H1 (cell line): ENCODE results near the gene TDRD9. TPM values are rescaled to one million over a fixed set of nuclear protein-coding genes. Genes with fewer than 3 reads are reported as not detected.

ENCODE experiments used
- polyA plus RNA-seq, 7 experiments: library from polyadenylated mRNA; depleted of rRNA in 3 of 7; stranded (reverse) in 5 of 7; unstranded in 2 of 7; fragments of >200 nt in 5 of 7; fragments of 200-250 nt in 2 of 7; gene quantifications; 1 replicate in 5 of 7; 2 replicates in 1 of 7; 4 replicates in 1 of 7; pipeline versions ENCODE4 v1.2.1 to v1.2.3, GENCODE V29; 2011 to 2013; ENCODE audit warnings: missing spikeins in 2 of 7, mixed read lengths in 2 of 7
- total RNA-seq: library from RNA; stranded (reverse); fragmentation: NEBNext Ultra II Directional; extraction: Animal tissue kit (Norgen Biotek cat#: 25700); gene quantifications from 2 replicates; pipeline ENCODE4 v1.2.1, GENCODE V29; 2021
- TF ChIP-seq, protein P1 (sequence below): IDR thresholded peaks from 2 replicates; pipeline ENCODE4 v1.6.1; 2012; ENCODE audit warnings: inconsistent platforms

Gene TDRD9
- total and polyA plus RNA-seq, 2 of the 8 experiments (the other 6 are each of a cell fraction or from before 2014, with no cell fraction given) = not detected

DNA sequence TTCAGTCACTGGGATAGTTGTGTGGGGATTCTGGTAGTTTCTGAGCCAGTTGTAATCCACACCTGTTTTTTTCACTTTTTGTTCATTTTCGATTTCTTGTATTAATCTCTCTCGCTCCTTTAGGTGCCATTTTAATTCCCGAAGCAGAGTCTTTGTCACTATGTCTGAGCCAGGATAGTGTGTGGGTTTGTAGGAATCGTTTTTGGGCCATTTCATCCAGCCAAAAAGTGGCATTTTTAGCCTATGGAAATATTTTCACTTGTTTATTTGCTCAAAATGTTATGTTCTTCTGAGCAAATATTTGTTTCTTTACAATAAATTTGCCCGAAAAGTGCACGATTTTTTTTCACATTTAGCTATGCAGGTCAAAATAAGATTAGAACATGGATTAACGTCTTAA, 13.2 kb downstream of the TDRD9 start (continued):
- TF ChIP-seq, protein P1, sequence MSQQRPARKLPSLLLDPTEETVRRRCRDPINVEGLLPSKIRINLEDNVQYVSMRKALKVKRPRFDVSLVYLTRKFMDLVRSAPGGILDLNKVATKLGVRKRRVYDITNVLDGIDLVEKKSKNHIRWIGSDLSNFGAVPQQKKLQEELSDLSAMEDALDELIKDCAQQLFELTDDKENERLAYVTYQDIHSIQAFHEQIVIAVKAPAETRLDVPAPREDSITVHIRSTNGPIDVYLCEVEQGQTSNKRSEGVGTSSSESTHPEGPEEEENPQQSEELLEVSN = no peak
